Measurements from ENCODE around the gene MBOAT7.

The MBOAT7 gene

DNA sequence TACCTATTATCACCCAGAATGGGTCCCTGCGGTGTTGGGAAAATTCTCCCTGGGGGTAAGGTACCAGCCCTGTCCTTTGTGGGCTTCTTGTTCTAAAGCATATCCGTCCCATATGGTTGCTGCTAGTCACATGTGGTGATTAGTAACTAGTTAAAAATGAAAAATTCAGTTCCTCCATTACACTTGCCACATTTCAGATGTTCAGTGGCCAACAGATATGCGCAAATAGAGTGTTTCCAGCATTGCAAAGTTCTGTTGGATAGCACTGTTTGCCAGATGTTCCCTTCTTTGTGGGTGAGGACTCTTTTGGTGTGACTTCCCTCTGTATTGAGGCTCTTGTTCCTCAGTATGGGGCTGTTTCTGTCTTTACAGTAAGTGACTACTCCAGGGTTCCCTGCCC, 48.0 kb downstream of the MBOAT7 start:
- peaks cover 13% of the 10 kb centered on the region for H3K4me1 ChIP-seq (ENCODE audit: control insufficient read depth, insufficient read depth, low read length)
- H3K27me3 ChIP-seq (ENCODE audit: control insufficient read depth, insufficient read depth, low read length) = no peaks in the 10 kb centered on the region
- H3K36me3 ChIP-seq (ENCODE audit: insufficient read depth, low read length) = peaks cover 44% of the 10 kb centered on the region
- no peak overlapping the region for H3K9ac ChIP-seq (ENCODE audit: low read depth, low read length)
- H3K4me2 ChIP-seq (ENCODE audit: low read length) = no peak overlapping the region
- H3K9me3 ChIP-seq (replicated peaks; ENCODE audit: low read length) = no peaks in the 10 kb centered on the region
- no peak overlapping the region for H3K4me3 ChIP-seq (ENCODE audit: low read length)

DNA sequence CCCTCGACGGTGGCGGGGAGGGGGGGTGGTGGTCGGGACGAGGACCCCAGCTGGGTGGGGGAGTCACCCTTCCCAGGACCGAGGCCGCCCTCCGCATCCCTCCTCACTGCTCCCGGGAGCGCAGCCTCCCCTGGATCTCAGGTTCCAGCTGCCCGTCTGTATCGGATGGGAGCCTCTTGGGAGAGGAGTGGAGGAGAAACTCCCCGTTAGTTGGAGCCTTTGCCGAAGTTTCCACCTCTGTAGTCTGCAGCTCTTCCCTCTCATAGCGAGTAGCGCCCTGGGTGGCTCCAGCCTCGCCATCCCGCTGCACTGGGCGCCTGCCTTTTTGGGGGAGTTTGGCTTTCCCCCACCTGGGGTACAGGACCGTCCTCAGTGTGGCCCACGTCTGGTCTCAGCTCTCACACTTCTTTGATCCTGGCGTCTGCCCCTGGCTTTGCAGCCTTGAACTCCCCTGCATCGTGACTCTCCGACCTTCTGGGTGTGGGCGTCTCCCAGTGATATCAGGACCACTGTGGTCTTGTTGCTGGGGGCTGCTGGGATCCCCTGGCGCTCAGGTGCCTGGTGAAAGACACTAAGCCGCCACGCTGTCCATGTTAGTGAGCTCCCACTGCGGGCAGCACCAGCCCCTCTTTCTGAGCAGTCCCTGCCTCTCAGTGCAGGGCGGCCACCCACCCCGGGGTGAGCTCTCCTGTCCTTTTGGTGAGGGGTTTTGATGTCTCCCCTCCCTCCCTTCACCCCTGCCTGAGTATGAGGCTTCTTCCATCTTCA, 50.7 kb downstream of the MBOAT7 start:
- no peaks in the 10 kb centered on the region for H3K27me3 ChIP-seq (ENCODE audit: control insufficient read depth, insufficient read depth, low read length)
- H3K4me1 ChIP-seq (ENCODE audit: control insufficient read depth, insufficient read depth, low read length) = peaks cover 20% of the 10 kb centered on the region
- peak overlapping the region; percentile 81 for H3K4me3 ChIP-seq (ENCODE audit: low read length)
- peaks cover 18% of the 10 kb centered on the region for H3K36me3 ChIP-seq (ENCODE audit: insufficient read depth, low read length)
- H3K9ac ChIP-seq (ENCODE audit: low read depth, low read length) = peak overlapping the region; percentile 97
- H3K4me2 ChIP-seq (ENCODE audit: low read length) = peak overlapping the region; percentile 93
- H3K9me3 ChIP-seq (replicated peaks; ENCODE audit: low read length) = no peaks in the 10 kb centered on the region

DNA sequence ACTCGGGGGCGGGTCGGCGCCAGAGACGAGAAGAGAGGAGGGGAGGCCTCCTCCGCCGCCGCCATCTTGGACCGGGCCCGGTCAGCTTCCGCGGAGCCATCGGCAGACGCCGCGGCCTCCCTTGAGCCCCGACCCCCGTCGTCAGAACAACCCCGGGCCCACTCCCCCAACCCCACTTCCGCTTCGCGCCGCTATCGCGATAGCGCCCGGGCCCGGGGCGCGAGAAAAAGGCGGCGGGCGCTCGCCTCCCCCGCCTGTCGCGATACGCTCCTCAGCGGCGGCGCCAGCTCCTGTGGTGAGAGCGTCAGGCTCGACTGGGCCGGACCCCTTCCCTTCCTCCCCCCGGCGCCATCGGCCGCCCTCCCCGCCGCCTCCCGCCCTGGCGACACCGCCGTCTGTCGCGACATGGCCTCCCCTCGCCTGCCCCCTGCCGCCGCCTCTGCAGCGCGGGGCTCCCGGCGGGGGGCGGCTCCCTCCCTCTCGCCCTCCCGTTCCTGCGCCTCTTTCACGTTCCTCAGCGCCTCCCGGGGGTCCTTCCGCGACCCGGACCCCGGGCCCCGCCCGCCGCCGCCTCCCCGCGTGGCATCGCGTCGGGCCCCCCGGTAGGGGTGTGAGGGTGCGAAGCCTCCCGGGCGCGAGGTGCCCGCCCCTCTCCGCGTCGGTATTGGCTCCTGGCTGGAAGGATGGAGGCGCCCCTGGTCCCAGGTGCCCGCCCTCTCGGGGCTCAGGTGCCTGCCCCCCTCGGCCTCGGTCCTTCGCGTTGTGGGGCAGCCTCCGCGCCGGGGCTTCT, 51.5 kb downstream of the MBOAT7 start, which contains the start of gene CNOT3:
TSS of gene CNOT3 (plus strand) at position 64 of the 790 bp plus-strand sequence. CDS start 5,217 bp downstream, outside the sequence.
- peak within 1 kb of the TSS; percentile 81 for H3K4me3 ChIP-seq (ENCODE audit: low read length)
- no peaks in the 10 kb centered on the region for H3K27me3 ChIP-seq (ENCODE audit: control insufficient read depth, insufficient read depth, low read length)
- H3K9ac ChIP-seq (ENCODE audit: low read depth, low read length) = peak within 1 kb of the TSS; percentile 97
- peaks cover 20% of the 10 kb centered on the region for H3K4me1 ChIP-seq (ENCODE audit: control insufficient read depth, insufficient read depth, low read length)
- H3K9me3 ChIP-seq (replicated peaks; ENCODE audit: low read length) = no peaks in the 10 kb centered on the region
- peak within 1 kb of the TSS; percentile 99 for H3K4me2 ChIP-seq (ENCODE audit: low read length)
- H3K36me3 ChIP-seq (ENCODE audit: insufficient read depth, low read length) = peaks cover 10% of the 10 kb centered on the region

DNA sequence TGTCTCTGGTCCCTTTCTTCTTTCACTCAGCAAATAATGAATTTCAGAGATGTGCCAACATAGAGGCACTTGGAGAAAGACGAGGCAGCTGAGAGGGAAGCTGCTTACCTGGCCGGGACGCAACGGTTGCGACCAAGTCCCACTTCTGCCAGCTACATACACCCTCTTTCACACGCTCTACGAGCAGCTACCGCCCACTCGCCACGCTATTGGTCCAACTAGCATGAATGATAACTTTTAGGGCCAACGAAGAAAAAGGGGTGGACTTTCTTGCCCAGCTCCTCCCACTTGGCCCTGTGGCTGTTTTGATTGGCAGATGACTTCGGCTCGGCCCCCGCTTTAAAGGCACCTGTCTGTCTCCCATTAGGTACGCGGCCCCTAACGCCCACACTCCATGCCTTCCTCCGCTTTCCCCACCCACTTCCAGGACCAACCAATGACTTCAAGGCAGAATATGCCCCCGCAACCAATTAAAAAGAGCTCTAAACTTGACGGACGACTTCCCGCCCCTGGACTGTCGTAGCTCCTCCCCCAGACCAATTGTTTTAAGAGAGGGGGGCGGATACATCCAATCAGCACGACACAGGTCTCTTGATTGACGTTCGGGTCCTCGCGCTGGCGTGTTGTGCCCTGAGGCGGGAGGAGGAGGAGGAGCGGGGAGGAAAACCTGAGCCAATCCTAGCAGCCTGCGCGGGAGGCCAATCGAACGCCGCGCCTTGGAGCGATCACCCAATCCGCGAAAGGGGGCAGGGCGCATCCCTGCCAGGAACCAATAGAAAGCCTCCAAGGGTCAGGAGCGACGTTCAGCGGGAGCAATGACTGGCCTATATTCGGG, 52.3 kb downstream of the MBOAT7 start:
- Histone ChIP-seq H3K36me3 (ENCODE audit: insufficient read depth, low read length) (peaks cover 5% of the 10 kb centered on the region), H3K9ac (ENCODE audit: low read depth, low read length) (peak overlapping the region; percentile 97), H3K4me3 (ENCODE audit: low read length) (peak overlapping the region; percentile 81), H3K9me3 (replicated peaks; ENCODE audit: low read length) (no peaks in the 10 kb centered on the region), H3K27me3 (ENCODE audit: control insufficient read depth, insufficient read depth, low read length) (no peaks in the 10 kb centered on the region), H3K4me1 (ENCODE audit: control insufficient read depth, insufficient read depth, low read length) (peaks cover 20% of the 10 kb centered on the region), H3K4me2 (ENCODE audit: low read length) (peak overlapping the region; percentile 99)

DNA sequence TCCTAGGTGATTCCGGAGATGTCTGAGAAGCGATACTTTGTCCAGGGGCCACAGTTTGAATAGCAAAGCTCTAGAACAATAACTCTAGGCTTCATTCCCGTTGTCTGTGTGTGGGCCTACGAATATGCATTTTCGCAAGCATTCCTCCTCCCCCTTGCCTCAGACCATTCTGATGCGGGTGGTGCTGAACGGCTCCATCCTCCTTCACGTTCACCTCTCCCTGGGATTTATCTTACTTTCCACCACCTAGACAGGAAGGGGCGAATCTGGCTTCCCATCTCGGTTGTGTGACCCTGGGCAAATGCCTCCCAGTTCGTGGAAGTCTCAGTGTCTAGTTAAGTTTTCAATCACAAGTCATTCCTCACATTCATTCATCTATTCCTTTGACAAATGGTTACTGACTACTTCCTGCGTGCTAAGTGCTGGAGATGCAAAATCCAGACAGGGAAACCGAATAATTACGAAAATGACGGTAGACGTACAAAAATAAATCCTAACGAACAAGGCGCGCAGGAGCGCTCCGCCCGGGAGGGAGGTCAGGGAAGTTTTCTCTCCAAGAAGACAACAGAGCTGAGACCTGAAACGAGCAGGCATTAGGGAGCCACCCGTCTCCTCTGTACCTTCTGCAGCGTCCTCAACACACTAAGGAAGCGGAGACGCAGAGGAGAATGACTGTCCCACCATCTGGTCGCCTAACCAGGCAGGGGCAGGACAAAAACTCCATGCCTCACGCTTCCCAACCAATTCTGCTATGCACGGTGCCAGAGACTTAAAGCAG, 53.1 kb downstream of the MBOAT7 start:
- Histone ChIP-seq H3K27me3 (ENCODE audit: control insufficient read depth, insufficient read depth, low read length) (no peaks in the 10 kb centered on the region), H3K9me3 (replicated peaks; ENCODE audit: low read length) (no peaks in the 10 kb centered on the region), H3K4me3 (ENCODE audit: low read length) (peak overlapping the region; percentile 81), H3K9ac (ENCODE audit: low read depth, low read length) (peak overlapping the region; percentile 59), H3K36me3 (ENCODE audit: insufficient read depth, low read length) (peaks cover 8% of the 10 kb centered on the region), H3K4me2 (ENCODE audit: low read length) (peak overlapping the region; percentile 99), H3K4me1 (ENCODE audit: control insufficient read depth, insufficient read depth, low read length) (peaks cover 20% of the 10 kb centered on the region)

DNA sequence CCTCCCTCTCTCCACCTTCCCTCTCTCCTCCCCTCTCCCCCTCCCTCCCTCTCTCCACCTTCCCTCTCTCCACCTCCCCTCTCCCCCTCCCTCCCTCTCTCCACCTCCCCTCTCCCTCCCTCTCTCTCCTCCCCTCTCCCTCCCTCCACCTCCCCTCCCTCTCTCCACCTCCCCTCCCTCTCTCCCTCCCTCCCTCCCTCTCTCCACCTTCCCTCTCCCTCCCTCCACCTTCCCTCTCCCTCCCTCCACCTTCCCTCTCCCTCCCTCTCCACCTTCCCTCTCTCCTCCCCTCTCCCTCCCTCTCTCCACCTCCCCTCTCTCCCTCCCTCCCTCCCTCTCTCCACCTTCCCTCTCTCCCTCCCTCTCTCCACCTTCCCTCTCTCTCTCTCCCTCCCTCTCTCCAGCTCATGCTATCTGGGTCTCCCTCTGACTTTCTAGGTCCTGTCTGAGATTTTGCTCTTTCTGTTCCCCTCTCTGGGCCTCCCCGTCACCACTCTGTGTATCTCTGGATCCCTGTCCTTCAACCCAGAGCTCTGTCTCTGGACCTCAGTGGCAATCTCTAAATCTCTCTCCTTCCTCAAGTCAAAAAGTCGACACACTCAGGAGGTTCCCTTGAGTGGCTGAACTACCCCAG, 55.3 kb downstream of the MBOAT7 start:
- H3K27me3 ChIP-seq (ENCODE audit: control insufficient read depth, insufficient read depth, low read length) = no peaks in the 10 kb centered on the region
- H3K9me3 ChIP-seq (replicated peaks; ENCODE audit: low read length) = no peaks in the 10 kb centered on the region
- H3K9ac ChIP-seq (ENCODE audit: low read depth, low read length) = no peak overlapping the region
- peaks cover 16% of the 10 kb centered on the region for H3K36me3 ChIP-seq (ENCODE audit: insufficient read depth, low read length)
- peaks cover 18% of the 10 kb centered on the region for H3K4me1 ChIP-seq (ENCODE audit: control insufficient read depth, insufficient read depth, low read length)
- no peak overlapping the region for H3K4me2 ChIP-seq (ENCODE audit: low read length)
- H3K4me3 ChIP-seq (ENCODE audit: low read length) = no peak overlapping the region

DNA sequence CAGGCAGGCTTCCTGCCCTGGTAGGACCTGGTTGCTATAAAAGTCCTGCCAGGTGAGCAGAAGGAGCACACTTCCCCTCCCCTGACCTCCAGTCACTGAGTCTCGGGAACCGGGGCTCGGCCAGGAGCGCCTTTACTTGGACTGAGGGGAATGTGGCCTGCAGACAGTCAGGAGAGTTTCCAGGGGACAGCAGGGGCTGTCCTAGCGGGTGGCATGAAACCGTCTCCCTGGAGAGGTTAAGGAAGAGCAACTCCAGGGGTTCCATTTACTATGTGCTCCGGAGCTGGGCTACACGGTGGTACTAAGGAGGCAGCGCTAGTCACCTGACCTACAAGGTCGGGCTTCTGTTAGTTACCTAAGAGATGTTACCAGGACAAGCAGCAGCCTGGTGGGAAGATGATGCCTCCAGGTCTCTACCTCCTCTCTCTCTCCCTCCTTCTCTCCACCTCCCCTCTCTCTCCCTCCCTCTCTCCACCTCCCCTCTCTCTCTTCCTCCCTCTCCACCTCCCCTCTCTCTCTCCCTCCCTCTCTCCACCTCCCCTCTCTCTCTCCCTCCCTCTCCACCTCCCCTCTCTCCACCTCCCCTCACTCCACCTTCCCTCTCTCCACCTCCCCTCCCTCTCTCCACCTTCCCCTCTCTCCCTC, 55.9 kb downstream of the MBOAT7 start:
- Histone ChIP-seq H3K4me3 (ENCODE audit: low read length) (no peak overlapping the region), H3K4me1 (ENCODE audit: control insufficient read depth, insufficient read depth, low read length) (peaks cover 12% of the 10 kb centered on the region), H3K36me3 (ENCODE audit: insufficient read depth, low read length) (peaks cover 18% of the 10 kb centered on the region), H3K9me3 (replicated peaks; ENCODE audit: low read length) (no peaks in the 10 kb centered on the region), H3K4me2 (ENCODE audit: low read length) (no peak overlapping the region), H3K9ac (ENCODE audit: low read depth, low read length) (no peak overlapping the region), H3K27me3 (ENCODE audit: control insufficient read depth, insufficient read depth, low read length) (no peaks in the 10 kb centered on the region)

DNA sequence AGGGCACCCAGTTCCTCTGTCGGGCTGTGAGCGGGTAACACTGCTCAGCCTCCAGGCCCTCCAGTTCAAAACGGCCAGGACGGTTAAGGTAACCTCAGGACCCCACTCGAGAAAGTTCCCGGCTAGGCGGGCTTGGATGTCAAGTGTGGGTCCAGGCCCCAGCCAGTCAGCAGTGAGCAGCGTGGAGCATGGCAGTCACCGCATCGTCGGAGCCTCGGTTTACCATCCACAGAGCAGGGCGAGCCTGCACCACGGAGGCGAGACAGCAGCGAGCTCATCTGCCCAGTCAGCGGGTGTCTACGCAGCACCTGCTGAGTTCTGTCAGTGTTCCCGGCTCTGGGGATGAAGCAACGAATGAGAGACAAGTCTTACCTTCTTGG, 59.8 kb downstream of the MBOAT7 start:
- Histone ChIP-seq H3K4me2 (ENCODE audit: low read length) (no peak overlapping the region), H3K4me3 (ENCODE audit: low read length) (no peak overlapping the region), H3K9ac (ENCODE audit: low read depth, low read length) (no peak overlapping the region), H3K27me3 (ENCODE audit: control insufficient read depth, insufficient read depth, low read length) (no peaks in the 10 kb centered on the region), H3K4me1 (ENCODE audit: control insufficient read depth, insufficient read depth, low read length) (no peaks in the 10 kb centered on the region), H3K9me3 (replicated peaks; ENCODE audit: low read length) (no peaks in the 10 kb centered on the region), H3K36me3 (ENCODE audit: insufficient read depth, low read length) (peaks cover 42% of the 10 kb centered on the region)

DNA sequence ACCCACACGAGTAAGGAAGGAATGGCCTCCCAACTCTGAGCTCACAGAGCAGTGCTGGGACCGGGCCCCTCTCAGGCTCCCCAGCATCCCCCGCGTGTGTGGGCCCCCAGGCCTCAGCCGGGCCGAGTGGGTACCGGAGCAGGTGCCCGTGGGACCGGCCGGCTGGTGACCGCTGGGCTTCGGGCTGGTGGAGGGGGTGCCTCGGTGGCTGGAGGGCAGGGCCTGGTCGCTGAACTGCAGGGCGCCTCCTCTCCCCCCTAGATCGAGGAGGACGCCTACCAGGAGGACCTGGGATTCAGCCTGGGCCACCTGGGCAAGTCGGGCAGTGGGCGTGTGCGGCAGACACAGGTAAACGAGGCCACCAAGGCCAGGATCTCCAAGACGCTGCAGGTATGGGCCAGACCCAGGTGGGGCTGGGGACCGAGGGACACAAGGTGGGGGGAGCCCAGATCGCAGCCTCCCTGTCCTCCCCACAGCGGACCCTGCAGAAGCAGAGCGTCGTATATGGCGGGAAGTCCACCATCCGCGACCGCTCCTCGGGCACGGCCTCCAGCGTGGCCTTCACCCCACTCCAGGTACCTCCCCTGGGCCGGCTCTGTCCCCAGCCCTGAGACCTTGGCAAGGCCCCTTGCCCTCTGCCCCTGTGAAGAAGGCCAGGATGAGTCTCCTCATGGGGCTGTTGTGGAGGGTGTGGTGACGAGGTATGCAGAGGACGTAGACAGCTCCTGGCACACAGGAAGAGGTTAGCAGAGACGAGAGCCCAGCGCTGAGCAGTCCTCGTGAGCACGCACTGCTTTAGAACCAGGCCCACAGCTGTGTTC, 60.4 kb downstream of the MBOAT7 start:
- Histone ChIP-seq H3K27me3 (ENCODE audit: control insufficient read depth, insufficient read depth, low read length) (no peaks in the 10 kb centered on the region), H3K9me3 (replicated peaks; ENCODE audit: low read length) (no peaks in the 10 kb centered on the region), H3K36me3 (ENCODE audit: insufficient read depth, low read length) (peaks cover 48% of the 10 kb centered on the region), H3K4me3 (ENCODE audit: low read length) (no peak overlapping the region), H3K4me2 (ENCODE audit: low read length) (no peak overlapping the region), H3K4me1 (ENCODE audit: control insufficient read depth, insufficient read depth, low read length) (no peaks in the 10 kb centered on the region), H3K9ac (ENCODE audit: low read depth, low read length) (no peak overlapping the region)

DNA sequence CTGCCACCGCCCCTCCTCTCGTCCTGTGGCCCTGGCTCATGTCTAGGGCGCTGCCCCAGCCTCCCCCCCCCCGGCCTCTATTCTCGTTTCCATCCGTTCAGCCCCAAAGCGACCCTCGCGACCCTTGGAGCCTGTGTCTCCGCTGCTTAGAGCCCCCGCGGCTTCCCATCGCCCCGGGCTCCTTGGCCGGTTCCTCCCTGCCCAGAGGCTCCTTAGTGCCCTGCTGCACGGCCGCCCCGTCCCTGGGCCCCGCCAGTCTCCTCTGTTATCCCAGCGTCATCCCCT, 61.0 kb downstream of the MBOAT7 start:
- Histone ChIP-seq H3K4me3 (ENCODE audit: low read length) (no peak overlapping the region), H3K27me3 (ENCODE audit: control insufficient read depth, insufficient read depth, low read length) (no peaks in the 10 kb centered on the region), H3K4me2 (ENCODE audit: low read length) (no peak overlapping the region), H3K36me3 (ENCODE audit: insufficient read depth, low read length) (peaks cover 54% of the 10 kb centered on the region), H3K9me3 (replicated peaks; ENCODE audit: low read length) (no peaks in the 10 kb centered on the region), H3K4me1 (ENCODE audit: control insufficient read depth, insufficient read depth, low read length) (no peaks in the 10 kb centered on the region), H3K9ac (ENCODE audit: low read depth, low read length) (no peak overlapping the region)

Measured in skeletal muscle satellite cell (primary cell).